DND-41 (cell line): ENCODE results near the gene ATF7IP2.

Experiments
- ATAC-seq: fragments of 200-7000 bp; cut with Tn5 transposase; 3 replicates; pipeline ENCODE4 v1.9.1; 2021; ENCODE audit warnings: low read depth; ENCODE audit not compliant: insufficient read depth
- DNase-seq: peaks from one replicate; pipeline ENCODE4 v3.0.0-alpha.2; 2020
- H2AFZ ChIP-seq: 2 replicates; pipeline ENCODE4 v1.6.0; 2012; ENCODE audit warnings: low read depth, low read length
- H3K27ac ChIP-seq: 2 replicates; pipeline ENCODE4 v1.5.1; 2012; ENCODE audit warnings: low read length, inconsistent platforms
- H3K27me3 ChIP-seq: fragments of 200-600 bp; sonication (generic); 2 replicates; pipeline ENCODE4 v1.6.0; 2012; ENCODE audit warnings: low read length, mild to moderate bottlenecking, inconsistent platforms; ENCODE audit not compliant: insufficient read depth, poor library complexity
- H3K36me3 ChIP-seq: 2 replicates; pipeline ENCODE4 v1.5.1; 2012; ENCODE audit warnings: low read length, inconsistent platforms; ENCODE audit not compliant: insufficient read depth
- H3K4me1 ChIP-seq: 2 replicates; pipeline ENCODE4 v1.5.1; 2012; ENCODE audit warnings: mild to moderate bottlenecking, low read length; ENCODE audit not compliant: insufficient read depth
- H3K4me2 ChIP-seq: 2 replicates; pipeline ENCODE4 v1.6.0; 2012; ENCODE audit warnings: mild to moderate bottlenecking, moderate library complexity, low read length, inconsistent platforms; ENCODE audit not compliant: insufficient read depth
- H3K4me3 ChIP-seq, 2 experiments: fragments of 200-600 bp in 1 of 2; shearing (Covaris generic) in 1 of 2; 2 replicates each; pipeline ENCODE4 v1.5.1; 2012 to 2016; ENCODE audit warnings: inconsistent platforms in 2 of 2, low read length in 2 of 2, mild to moderate bottlenecking in 2 of 2, low read depth in 1 of 2, moderate library complexity in 1 of 2
- H3K79me2 ChIP-seq: 2 replicates; pipeline ENCODE4 v1.6.0; 2012; ENCODE audit warnings: low read length, inconsistent platforms; ENCODE audit not compliant: insufficient read depth
- H3K9ac ChIP-seq: 2 replicates; pipeline ENCODE4 v1.6.0; 2012; ENCODE audit warnings: low read depth, mild to moderate bottlenecking, inconsistent platforms, low read length, moderate library complexity
- H3K9me3 ChIP-seq: 2 replicates; pipeline ENCODE4 v1.5.1; 2012; ENCODE audit warnings: low read length, moderate library complexity, mild to moderate bottlenecking, inconsistent platforms; ENCODE audit not compliant: insufficient read depth, severe bottlenecking
- H4K20me1 ChIP-seq: 2 replicates; pipeline ENCODE4 v1.6.0; 2012; ENCODE audit warnings: low read length; ENCODE audit not compliant: insufficient read depth
- EZH2 ChIP-seq: IDR thresholded peaks from 3 replicates; pipeline ENCODE4 v1.6.1; 2012; ENCODE audit warnings: borderline replicate concordance, low read depth, mild to moderate bottlenecking, moderate library complexity, low read length, inconsistent platforms; ENCODE audit not compliant: severe bottlenecking
- TF ChIP-seq, protein P1 (sequence below): IDR thresholded peaks from 2 replicates; pipeline ENCODE4 v1.5.1; 2012; ENCODE audit warnings: borderline replicate concordance, low read length, moderate library complexity, mild to moderate bottlenecking; ENCODE audit not compliant: poor library complexity, severe bottlenecking; ENCODE audit errors: extremely low read depth

Gene ATF7IP2

DNA sequence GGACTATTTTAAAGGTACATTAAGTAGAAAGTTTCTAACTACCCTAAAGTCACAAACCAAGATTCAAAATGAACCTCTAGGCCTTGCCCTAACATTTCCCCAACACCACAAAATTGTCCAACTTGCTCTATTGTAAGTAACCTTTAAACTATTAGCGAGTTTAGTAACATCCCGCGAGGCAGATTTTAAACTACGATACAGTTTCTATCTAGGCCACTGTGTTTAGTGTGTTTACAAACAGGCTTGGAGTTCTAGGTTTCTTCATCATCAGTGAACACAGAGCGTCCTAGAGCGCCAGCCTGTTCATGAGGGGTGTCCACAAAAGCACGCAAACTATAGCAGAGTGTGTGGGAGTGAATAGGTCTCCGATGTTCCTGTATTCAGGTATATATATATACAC, 142.8 kb downstream of the ATF7IP2 start:
- DNase-seq: no peak
- ATAC-seq: no peak
- Histone ChIP-seq H3K27me3 (no peaks in the 10 kb centered on the region), H3K36me3 (no peaks in the 10 kb centered on the region), H3K4me3 (no peak overlapping the region), H3K9ac (no peak overlapping the region), H3K9me3 (no peaks in the 10 kb centered on the region), H3K27ac (no peak overlapping the region), H3K4me2 (no peak overlapping the region), H3K4me1 (no peaks in the 10 kb centered on the region), H2AFZ (no peak overlapping the region), H4K20me1 (no peaks in the 10 kb centered on the region), H3K79me2 (no peaks in the 10 kb centered on the region)
- no peak for TF ChIP-seq EZH2
- TF ChIP-seq, protein P1, sequence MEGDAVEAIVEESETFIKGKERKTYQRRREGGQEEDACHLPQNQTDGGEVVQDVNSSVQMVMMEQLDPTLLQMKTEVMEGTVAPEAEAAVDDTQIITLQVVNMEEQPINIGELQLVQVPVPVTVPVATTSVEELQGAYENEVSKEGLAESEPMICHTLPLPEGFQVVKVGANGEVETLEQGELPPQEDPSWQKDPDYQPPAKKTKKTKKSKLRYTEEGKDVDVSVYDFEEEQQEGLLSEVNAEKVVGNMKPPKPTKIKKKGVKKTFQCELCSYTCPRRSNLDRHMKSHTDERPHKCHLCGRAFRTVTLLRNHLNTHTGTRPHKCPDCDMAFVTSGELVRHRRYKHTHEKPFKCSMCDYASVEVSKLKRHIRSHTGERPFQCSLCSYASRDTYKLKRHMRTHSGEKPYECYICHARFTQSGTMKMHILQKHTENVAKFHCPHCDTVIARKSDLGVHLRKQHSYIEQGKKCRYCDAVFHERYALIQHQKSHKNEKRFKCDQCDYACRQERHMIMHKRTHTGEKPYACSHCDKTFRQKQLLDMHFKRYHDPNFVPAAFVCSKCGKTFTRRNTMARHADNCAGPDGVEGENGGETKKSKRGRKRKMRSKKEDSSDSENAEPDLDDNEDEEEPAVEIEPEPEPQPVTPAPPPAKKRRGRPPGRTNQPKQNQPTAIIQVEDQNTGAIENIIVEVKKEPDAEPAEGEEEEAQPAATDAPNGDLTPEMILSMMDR: no peak

DNA sequence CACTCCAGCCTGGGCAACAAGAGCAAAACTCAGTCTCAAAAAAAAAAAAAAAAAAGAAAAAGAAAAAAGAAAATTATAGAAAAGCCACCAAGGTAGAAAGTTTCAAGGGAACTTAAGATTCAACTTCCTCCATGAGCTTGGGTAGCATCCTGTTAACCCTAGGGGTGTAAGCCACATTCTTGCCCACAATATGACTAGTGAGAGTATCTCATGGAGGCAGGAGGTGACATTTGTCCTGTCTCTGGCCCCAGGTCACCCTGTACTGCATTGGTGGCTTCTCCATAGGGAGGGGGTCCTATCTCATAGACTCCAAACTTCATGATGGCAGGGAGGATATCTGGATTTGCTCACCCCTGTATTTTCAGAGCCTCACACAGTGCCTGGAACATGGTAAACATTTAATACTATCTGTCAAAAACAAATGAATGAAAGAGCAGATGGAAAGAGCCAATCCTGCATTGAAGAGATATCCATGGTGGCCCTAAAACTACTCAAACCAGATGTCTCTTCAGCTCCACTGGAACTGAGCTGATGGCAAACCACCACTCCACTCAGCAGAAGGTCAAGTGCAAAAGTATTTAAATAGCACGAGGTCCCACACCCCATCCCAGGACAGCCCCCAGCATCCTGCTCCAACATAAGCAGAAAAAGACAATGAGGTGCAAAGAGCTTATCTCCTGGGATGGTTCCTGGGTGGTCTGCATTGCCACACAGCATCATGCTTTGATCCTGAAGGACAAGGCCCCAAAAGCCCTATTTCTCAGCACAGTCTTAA, 144.2 kb downstream of the ATF7IP2 start:
- DNase-seq (no peak), ATAC-seq (no peak)
- Histone ChIP-seq H3K27me3 (no peaks in the 10 kb centered on the region), H3K36me3 (no peaks in the 10 kb centered on the region), H3K4me1 (no peaks in the 10 kb centered on the region), H3K9ac (no peak overlapping the region), H3K79me2 (no peaks in the 10 kb centered on the region), H2AFZ (no peak overlapping the region), H3K9me3 (no peaks in the 10 kb centered on the region), H3K27ac (no peak overlapping the region), H4K20me1 (no peaks in the 10 kb centered on the region), H3K4me3 (no peak overlapping the region), H3K4me2 (no peak overlapping the region)
- no peak for TF ChIP-seq EZH2
- TF ChIP-seq, protein P1: no peak

DNA sequence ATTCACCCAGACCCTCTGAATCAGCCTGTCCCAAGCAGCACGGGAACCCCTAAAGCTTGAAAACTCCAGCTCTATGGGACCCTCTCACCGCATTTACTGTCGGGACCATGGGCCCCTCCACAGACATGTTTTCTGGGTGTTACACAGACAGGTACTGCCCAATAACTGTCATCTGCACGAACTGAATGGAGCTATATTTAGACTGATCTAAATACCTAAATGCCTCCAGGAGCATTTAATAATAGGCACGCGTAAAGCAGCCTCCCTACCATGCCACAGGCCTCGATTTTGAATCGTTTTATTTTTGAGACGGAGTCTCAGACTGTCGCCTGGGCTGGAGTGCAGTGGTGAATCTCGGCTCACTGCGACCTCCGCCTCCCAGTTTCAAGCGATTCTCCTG, 144.8 kb downstream of the ATF7IP2 start:
- Histone ChIP-seq H3K79me2 (no peaks in the 10 kb centered on the region), H3K9ac (no peak overlapping the region), H3K4me2 (no peak overlapping the region), H3K9me3 (no peaks in the 10 kb centered on the region), H3K36me3 (no peaks in the 10 kb centered on the region), H3K27ac (no peak overlapping the region), H4K20me1 (no peaks in the 10 kb centered on the region), H3K27me3 (no peaks in the 10 kb centered on the region), H3K4me1 (no peaks in the 10 kb centered on the region), H3K4me3 (no peak overlapping the region), H2AFZ (no peak overlapping the region)
- no peak for DNase-seq
- TF ChIP-seq, protein P1: no peak
- no peak for TF ChIP-seq EZH2
- ATAC-seq: no peak

DNA sequence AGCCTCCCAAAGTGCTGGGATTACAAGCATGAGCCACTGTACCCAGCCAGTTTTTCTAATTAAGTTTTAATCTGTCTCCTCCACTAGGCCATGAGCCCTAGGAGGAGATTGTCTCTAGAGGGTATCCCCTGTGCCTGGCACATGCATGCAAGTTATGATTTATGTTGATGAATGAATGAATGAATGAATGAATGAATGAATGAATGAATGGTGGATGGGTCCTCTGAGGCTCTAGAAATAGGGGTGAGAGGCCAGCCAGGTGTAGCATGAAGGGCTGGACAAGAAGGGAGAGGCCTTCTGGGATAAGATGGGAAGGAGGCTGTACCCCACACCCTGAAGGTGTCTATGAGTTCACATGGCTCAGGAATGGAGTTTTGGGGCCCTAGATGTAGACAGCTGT, 145.7 kb downstream of the ATF7IP2 start:
- no peaks in the 10 kb centered on the region for H3K9me3 ChIP-seq
- no peak overlapping the region for H3K4me2 ChIP-seq
- TF ChIP-seq EZH2: no peak
- TF ChIP-seq, protein P1: no peak
- H3K36me3 ChIP-seq: no peaks in the 10 kb centered on the region
- DNase-seq (no peak), ATAC-seq (no peak)
- no peaks in the 10 kb centered on the region for H3K27me3 ChIP-seq
- H3K27ac ChIP-seq: no peak overlapping the region
- H4K20me1 ChIP-seq: no peaks in the 10 kb centered on the region
- H3K4me3 ChIP-seq: no peak overlapping the region
- no peak overlapping the region for H2AFZ ChIP-seq
- H3K9ac ChIP-seq: no peak overlapping the region
- H3K79me2 ChIP-seq: no peaks in the 10 kb centered on the region
- no peaks in the 10 kb centered on the region for H3K4me1 ChIP-seq
